GM12892 (cell line): Measurements from ENCODE around the gene GTF3C1.

Experiments
- POLR2A ChIP-seq: IDR thresholded peaks from 2 replicates; pipeline ENCODE4 v1.6.1; 2011; ENCODE audit warnings: low read depth, low read length, control low read depth
- POLR2AphosphoS5 ChIP-seq: IDR thresholded peaks from 2 replicates; pipeline ENCODE4 v1.6.1; 2011; ENCODE audit warnings: low read depth, low read length, control low read depth
- TAF1 ChIP-seq: IDR thresholded peaks from 2 replicates; pipeline ENCODE4 v1.6.1; 2011; ENCODE audit warnings: low read depth, mild to moderate bottlenecking, control low read depth, low read length, borderline replicate concordance

DNA sequence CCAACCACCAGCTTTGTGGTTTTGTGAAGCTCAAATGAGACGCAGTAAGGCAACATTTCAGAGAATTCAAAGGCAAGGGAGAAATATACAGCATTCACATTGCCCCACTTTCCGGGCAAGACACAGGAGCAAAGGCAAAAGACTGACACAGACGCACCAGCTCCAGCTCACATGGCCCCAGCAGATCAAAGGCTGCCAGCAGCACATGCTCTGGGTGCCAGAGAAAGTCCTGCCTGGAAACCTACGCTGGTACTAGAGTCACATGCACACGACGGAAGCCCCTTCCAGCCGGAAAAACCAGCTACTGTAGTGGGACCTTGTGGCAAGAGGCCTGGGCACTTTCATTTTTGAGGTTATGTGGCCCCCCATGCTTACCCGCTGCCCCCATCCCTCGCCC lies 50.1 kb downstream of the GTF3C1 start:
- TF ChIP-seq POLR2A: no peak
- no peak for TF ChIP-seq POLR2AphosphoS5
- TF ChIP-seq TAF1: no peak
